T-cell (primary cell): ENCODE results near the gene TMEM131L. TPM values are rescaled to one million over a fixed set of nuclear protein-coding genes. Genes with fewer than 3 reads are reported as not detected.

Experiments
- ATAC-seq, 4 experiments: fragments of 200-7000 bp in 3 of 4; fragments of 150-1000 bp in 1 of 4; cut with Tn5 transposase; replicated peaks in 1 of 4; 1 replicate in 3 of 4; 2 replicates in 1 of 4; pipeline ENCODE4 v1.10.0; 2021; ENCODE audit warnings: moderate library complexity in 3 of 4, mild to moderate bottlenecking in 2 of 4, moderate number of reproducible peaks in 1 of 4
- CTCF ChIA-PET, 2 donors: fragments of 300-600 bp; sonication (Branson Sonifier 250); formaldehyde crosslinking; loops; one replicate each; lab custom pipeline; 2022; ENCODE audit warnings: antibody characterized with exemption in 2 of 2; lab: Charles Lee
- POLR2A ChIA-PET, 2 donors: fragments of 300-600 bp; sonication (Branson Sonifier 250); formaldehyde crosslinking; loops; one replicate each; lab custom pipeline; 2022; ENCODE audit warnings: antibody characterized with exemption in 2 of 2; lab: Charles Lee
- DNase-seq, 35 experiments: peaks; one replicate each; pipeline versions ENCODE4 v3.0.0 to v3.0.0-alpha.2; 2013 to 2023
- H3K27ac ChIP-seq: one replicate; pipeline ENCODE4 v1.5.1; 2013; ENCODE audit warnings: low read length
- H3K27me3 ChIP-seq, 2 experiments: replicated peaks in 1 of 2; 1 replicate in 1 of 2; 2 replicates in 1 of 2; pipeline versions ENCODE4 v1.6.1 to v1.7.0; 2013; ENCODE audit warnings: low read length in 1 of 2, mixed read lengths in 1 of 2; ENCODE audit not compliant: control insufficient read depth in 2 of 2, insufficient read depth in 2 of 2; ENCODE audit errors: extremely low read depth in 1 of 2
- H3K36me3 ChIP-seq, 2 donors: 1 replicate in 1 of 2; 2 replicates in 1 of 2; pipeline versions ENCODE4 v1.6.1 to v1.7.0; 2013; ENCODE audit warnings: low read length in 1 of 2; ENCODE audit not compliant: control insufficient read depth in 2 of 2, insufficient read depth in 1 of 2; ENCODE audit errors: extremely low read depth in 1 of 2
- H3K4me1 ChIP-seq, 2 experiments: 1 replicate in 1 of 2; 2 replicates in 1 of 2; pipeline versions ENCODE4 v1.6.1 to v1.7.0; 2013; ENCODE audit warnings: low read length in 2 of 2, mixed read lengths in 1 of 2; ENCODE audit not compliant: insufficient read depth in 2 of 2, control insufficient read depth in 1 of 2; ENCODE audit errors: extremely low read depth in 1 of 2
- H3K4me3 ChIP-seq, 2 donors: 1 replicate in 1 of 2; 2 replicates in 1 of 2; pipeline versions ENCODE4 v1.5.1 to v1.7.0; 2013; ENCODE audit warnings: mild to moderate bottlenecking in 2 of 2, low read length in 1 of 2, moderate library complexity in 1 of 2; ENCODE audit not compliant: control insufficient read depth in 1 of 2; ENCODE audit errors: extremely low read depth in 1 of 2
- H3K9me3 ChIP-seq: 2 replicates; pipeline ENCODE4 v1.7.0; 2013
- H3K27ac Mint-ChIP-seq, 2 donors: one replicate each; pipeline ENCODE4 v1.8.0; 2020 to 2021; ENCODE audit warnings: mild to moderate bottlenecking in 2 of 2, mixed read lengths in 2 of 2
- H3K27me3 Mint-ChIP-seq, 2 donors: one replicate each; pipeline ENCODE4 v1.8.0; 2021 to 2022; ENCODE audit warnings: mixed read lengths in 2 of 2
- H3K36me3 Mint-ChIP-seq: one replicate; pipeline ENCODE4 v1.8.0; 2021; ENCODE audit warnings: mixed read lengths
- H3K4me1 Mint-ChIP-seq, 3 donors: one replicate each; pipeline ENCODE4 v1.8.0; 2020 to 2022; ENCODE audit warnings: mixed read lengths in 3 of 3, mild to moderate bottlenecking in 1 of 3
- H3K4me3 Mint-ChIP-seq, 3 donors: one replicate each; pipeline ENCODE4 v1.8.0; 2020 to 2022; ENCODE audit warnings: mild to moderate bottlenecking in 3 of 3, mixed read lengths in 3 of 3, moderate library complexity in 3 of 3
- H3K9me3 Mint-ChIP-seq, 3 donors: one replicate each; pipeline ENCODE4 v1.8.0; 2020 to 2022; ENCODE audit warnings: mixed read lengths in 3 of 3
- WGBS: methylation state at CpG from one replicate; pipeline ENCODE4 v1.1.5; 2013; ENCODE audit warnings: missing lambda C conversion rate; ENCODE audit not compliant: insufficient coverage; 5-methylcytosine and 5-hydroxymethylcytosine counted together
- total RNA-seq, 35 experiments: library from RNA in 6 of 35; stranded (reverse) in 6 of 35; fragments of 120-200 nt in 1 of 35; gene quantifications; one replicate each; pipeline versions ENCODE4 v1.2.1 to v1.2.4 and lab custom pipeline; 2013 to 2026

Gene TMEM131L
- total RNA-seq, 5 donors from 2014 or later (not counting 1 experiment from before 2014, with no cell fraction given): 60.7 to 115 (median 72.6) TPM

- CTCF ChIA-PET: interaction anchor here (0.6 to 2.0 kb wide), 6 partner anchors 19 to 710 kb away, joined by 3 to 15 read pairs (median 5); partner anchors contain the start of gene TMEM131L (in 1 of the 2)
- H3K9me3 Mint-ChIP-seq: no peaks in the 10 kb centered on the region
Observed at GRCh38 chr4:153428941-153429475, 37.2 kb upstream of the TMEM131L start.

GRCh38 chr4:153432965-153433753 is 33.0 kb upstream of the TMEM131L start:
- peaks cover 37 to 40% of the 10 kb centered on the region in 2 experiments for H3K4me1 ChIP-seq

More at GRCh38 chr4:153428941-153429475, 37.2 kb upstream of the TMEM131L start:
- peak overlapping the region; percentile 40 for H3K27ac ChIP-seq
- Mint-ChIP-seq H3K27me3 (no peaks in the 10 kb centered on the region), H3K27ac (peak overlapping the region; percentile 92 to 95), H3K36me3 (no peaks in the 10 kb centered on the region), H3K4me1 (peaks cover 70 to 74% (median 70%) of the 10 kb centered on the region in 3 donors), H3K4me3 (peak overlapping the region; percentile 35 to 61 (median 39))
- H3K4me3 ChIP-seq: no peak overlapping the region
- H3K4me1 ChIP-seq: peaks cover 58 to 60% of the 10 kb centered on the region in 2 experiments
- WGBS: no CpG with 5 or more reads among the region's 3 CpGs
- peak in 8 of 35 experiments; percentile 9 to 55 (median 20) for DNase-seq
- H3K36me3 ChIP-seq: no peaks in the 10 kb centered on the region
- H3K9me3 ChIP-seq: no peaks in the 10 kb centered on the region
- POLR2A ChIA-PET: interaction anchor here (0.6 to 0.7 kb wide), 3 partner anchors 8 to 96 kb away, joined by 3 to 4 read pairs (median 3); no protein-coding TSS in a partner anchor
- H3K27me3 ChIP-seq: no peaks in the 10 kb centered on the region
- peak in 3 of 4 experiments; percentile 54 to 63 (median 58) for ATAC-seq

GRCh38 chr4:153433754-153434105 is 32.4 kb upstream of the TMEM131L start:
- peak overlapping the region; percentile 69 for H3K27ac ChIP-seq
- DNase-seq: no peak
- ATAC-seq: peak in 1 of 4 experiments; percentile 15
- H3K27me3 ChIP-seq: no peaks in the 10 kb centered on the region
- peak overlapping the region; percentile 79 to 85 (median 81) for H3K4me3 Mint-ChIP-seq
- peaks cover 34 to 39% of the 10 kb centered on the region in 2 experiments for H3K4me1 ChIP-seq
- H3K36me3 Mint-ChIP-seq: no peaks in the 10 kb centered on the region
- H3K4me1 Mint-ChIP-seq: peaks cover 61 to 71% (median 61%) of the 10 kb centered on the region in 3 donors
- WGBS: no CpG with 5 or more reads among the region's 3 CpGs
- peak overlapping the region; percentile 95 to 99 for H3K27ac Mint-ChIP-seq
- no peaks in the 10 kb centered on the region for H3K36me3 ChIP-seq
- H3K4me3 ChIP-seq: peak overlapping the region; percentile 17 to 40
- H3K9me3 ChIP-seq: no peaks in the 10 kb centered on the region
- H3K27me3 Mint-ChIP-seq: no peaks in the 10 kb centered on the region
- no peaks in the 10 kb centered on the region for H3K9me3 Mint-ChIP-seq
- CTCF ChIA-PET: interaction anchor here (0.6 to 2.1 kb wide), 8 partner anchors 11 to 140 kb away, joined by 3 to 33 read pairs (median 5); partner anchors contain the start of gene TMEM131L (in 1 of the 2)
- POLR2A ChIA-PET: no interaction called here

More at GRCh38 chr4:153432965-153433753, 33.0 kb upstream of the TMEM131L start:
- Mint-ChIP-seq H3K36me3 (no peaks in the 10 kb centered on the region), H3K4me1 (peaks cover 61 to 71% (median 63%) of the 10 kb centered on the region in 3 donors), H3K9me3 (no peaks in the 10 kb centered on the region), H3K4me3 (peak overlapping the region; percentile 79 to 85 (median 81)), H3K27ac (peak overlapping the region; percentile 95 to 99), H3K27me3 (no peaks in the 10 kb centered on the region)
- ChIA-PET POLR2A (interaction anchor here in 1 of 2 donors (0.7 kb wide), 1 partner anchor 65 kb away, joined by 6 read pairs; no protein-coding TSS in a partner anchor), CTCF (interaction anchor here (0.6 to 2.3 kb wide), 26 partner anchors 12 to 902 kb away, joined by 3 to 33 read pairs (median 4); partner anchors contain the start of gene TMEM131L (in 1 of the 2))
- Histone ChIP-seq H3K36me3 (no peaks in the 10 kb centered on the region), H3K27ac (peak overlapping the region; percentile 69), H3K4me3 (peak overlapping the region; percentile 17 to 40), H3K27me3 (no peaks in the 10 kb centered on the region), H3K9me3 (no peaks in the 10 kb centered on the region)
- DNase-seq (peak; percentile 13 to 83 (median 54)), ATAC-seq (peak; percentile 67 to 82 (median 74))
- 7% methylated on average over 8 of the region's 12 CpGs for WGBS

GRCh38 chr4:153434190-153434589 is 32.0 kb upstream of the TMEM131L start:
- ChIA-PET POLR2A (interaction anchor here in 1 of 2 donors (0.5 kb wide), 1 partner anchor 96 kb away, joined by 3 read pairs; no protein-coding TSS in a partner anchor), CTCF (interaction anchor here (0.6 to 1.6 kb wide), 4 partner anchors 11 to 140 kb away, joined by 3 to 6 read pairs (median 4); partner anchors contain the start of gene TMEM131L (in 1 of the 2))

GRCh38 chr4:153438916-153439756 is 27.0 kb upstream of the TMEM131L start:
- Mint-ChIP-seq H3K27ac (peak overlapping the region; percentile 89 to 94), H3K4me1 (peaks cover 38 to 51% (median 48%) of the 10 kb centered on the region in 3 donors), H3K9me3 (no peaks in the 10 kb centered on the region), H3K27me3 (no peaks in the 10 kb centered on the region), H3K4me3 (peak overlapping the region; percentile 78 to 82 (median 78)), H3K36me3 (no peaks in the 10 kb centered on the region)
- Histone ChIP-seq H3K9me3 (no peaks in the 10 kb centered on the region), H3K27ac (peak overlapping the region; percentile 90), H3K4me1 (peaks cover 12 to 23% of the 10 kb centered on the region in 2 experiments), H3K27me3 (no peaks in the 10 kb centered on the region), H3K4me3 (peak overlapping the region; percentile 53 to 83), H3K36me3 (no peaks in the 10 kb centered on the region)
- WGBS: 24% methylated on average over 3 of the region's 13 CpGs
- ChIA-PET CTCF (interaction anchor here (0.6 to 1.7 kb wide), 7 partner anchors 22 to 348 kb away, joined by 3 to 9 read pairs (median 6); no protein-coding TSS in a partner anchor), POLR2A (interaction anchor here (0.6 to 0.7 kb wide), 2 partner anchors 10 to 25 kb away, joined by 3 to 6 read pairs; no protein-coding TSS in a partner anchor)
- DNase-seq (peak in 31 of 35 experiments; percentile 4 to 62 (median 21)), ATAC-seq (peak; percentile 76 to 86 (median 80))

More at GRCh38 chr4:153434190-153434589, 32.0 kb upstream of the TMEM131L start:
- Histone ChIP-seq H3K27me3 (no peaks in the 10 kb centered on the region), H3K9me3 (no peaks in the 10 kb centered on the region), H3K4me3 (no peak overlapping the region), H3K27ac (no peak overlapping the region), H3K4me1 (peaks cover 36 to 38% of the 10 kb centered on the region in 2 experiments), H3K36me3 (no peaks in the 10 kb centered on the region)
- no peak for DNase-seq
- no peak for ATAC-seq
- peak overlapping the region; percentile 79 to 85 (median 81) for H3K4me3 Mint-ChIP-seq
- no peaks in the 10 kb centered on the region for H3K9me3 Mint-ChIP-seq
- H3K27ac Mint-ChIP-seq: peak overlapping the region; percentile 95 to 99
- WGBS: 50% methylated on average over 1 of the region's 2 CpGs
- H3K36me3 Mint-ChIP-seq: no peaks in the 10 kb centered on the region
- peaks cover 61 to 71% (median 61%) of the 10 kb centered on the region in 3 donors for H3K4me1 Mint-ChIP-seq
- no peaks in the 10 kb centered on the region for H3K27me3 Mint-ChIP-seq
